Caco-2 (cell line): Measurements from ENCODE around the gene NRF1. TPM values are rescaled to one million over a fixed set of nuclear protein-coding genes. Genes with fewer than 3 reads are reported as not detected.

Source experiments
- BruUV-seq: library from RNA; stranded (reverse); fragments of 400-500 nt; replicated peaks from 2 replicates; lab custom pipeline; 2021; lab: Mats Ljungman, UMichigan
- CTCF ChIA-PET: fragments of 300-600 bp; sonication (Branson Sonifier 250); formaldehyde crosslinking; loops from one replicate; lab custom pipeline; 2022; ENCODE audit warnings: antibody characterized with exemption; lab: Charles Lee
- POLR2A ChIA-PET: fragments of 300-600 bp; sonication (Branson Sonifier 250); formaldehyde crosslinking; loops from one replicate; lab custom pipeline; 2022; ENCODE audit warnings: antibody characterized with exemption; lab: Charles Lee
- DNase-seq, 2 experiments: peaks; one replicate each; pipeline versions ENCODE4 v3.0.0 to v3.0.0-alpha.2; 2020 to 2022
- H3K27me3 ChIP-seq: replicated peaks from 2 replicates; pipeline ENCODE4 v1.6.0; 2011; ENCODE audit warnings: low read length; ENCODE audit not compliant: control insufficient read depth, insufficient read depth
- H3K36me3 ChIP-seq: 2 replicates; pipeline ENCODE4 v1.5.1; 2011; ENCODE audit warnings: low read length; ENCODE audit not compliant: control insufficient read depth, insufficient read depth
- H3K4me1 ChIP-seq: fragments of 250-450 bp; sonication (Bioruptor Pico); 2 replicates; pipeline ENCODE4 v1.5.1; 2020; ENCODE audit warnings: mild to moderate bottlenecking
- H3K4me3 ChIP-seq: 2 replicates; pipeline ENCODE4 v1.5.1; 2011; ENCODE audit warnings: low read depth, mild to moderate bottlenecking, control low read depth, low read length
- H3K9me3 ChIP-seq: fragments of 250-450 bp; sonication (Bioruptor Pico); 2 replicates; pipeline ENCODE4 v1.5.1; 2020; ENCODE audit warnings: mild to moderate bottlenecking, moderate library complexity
- H3K27ac Mint-ChIP-seq: one replicate; pipeline ENCODE4 v1.8.0; 2022; ENCODE audit warnings: mixed read lengths; ENCODE audit not compliant: unreplicated experiment
- H3K27me3 Mint-ChIP-seq: one replicate; pipeline ENCODE4 v1.8.0; 2022; ENCODE audit warnings: mixed read lengths; ENCODE audit not compliant: insufficient read depth, unreplicated experiment
- H3K36me3 Mint-ChIP-seq: one replicate; pipeline ENCODE4 v1.8.0; 2022; ENCODE audit warnings: mild to moderate bottlenecking, mixed read lengths; ENCODE audit not compliant: insufficient read depth, unreplicated experiment
- H3K4me1 Mint-ChIP-seq: one replicate; pipeline ENCODE4 v1.8.0; 2022; ENCODE audit warnings: low read depth, mixed read lengths; ENCODE audit not compliant: unreplicated experiment
- H3K4me3 Mint-ChIP-seq: one replicate; pipeline ENCODE4 v1.8.0; 2022; ENCODE audit warnings: mild to moderate bottlenecking, moderate library complexity, mixed read lengths; ENCODE audit not compliant: unreplicated experiment
- H3K9me3 Mint-ChIP-seq: one replicate; pipeline ENCODE4 v1.8.0; 2022; ENCODE audit warnings: mixed read lengths; ENCODE audit not compliant: unreplicated experiment
- intact Hi-C: fragments of 100-400 bp; cut with micrococcal nuclease; formaldehyde crosslinking; loops from one replicate; pipeline ENCODE4 v1.10.0; 2022; ENCODE audit not compliant: unreplicated experiment
- total RNA-seq: library from RNA; stranded (reverse); gene quantifications from 2 replicates; pipeline ENCODE4 v1.2.3, GENCODE V29; 2022
- TF ChIP-seq, protein P1 (sequence below), 2 experiments: fragments of 200-600 bp in 1 of 2; IDR thresholded peaks; 1 replicate in 1 of 2; 2 replicates in 1 of 2; pipeline versions ENCODE4 v1.5.1 to v1.8.0; 2011 to 2022; ENCODE audit warnings: antibody characterized with exemption in 1 of 2, control low read depth in 1 of 2, inconsistent platforms in 1 of 2, low read depth in 1 of 2, low read length in 1 of 2, mild to moderate bottlenecking in 1 of 2, moderate library complexity in 1 of 2; ENCODE audit not compliant: insufficient read depth in 1 of 2, severe bottlenecking in 1 of 2, unreplicated experiment in 1 of 2

NRF1 gene
- total RNA-seq, 1 experiment from 2014 or later = 22.5 TPM

DNA sequence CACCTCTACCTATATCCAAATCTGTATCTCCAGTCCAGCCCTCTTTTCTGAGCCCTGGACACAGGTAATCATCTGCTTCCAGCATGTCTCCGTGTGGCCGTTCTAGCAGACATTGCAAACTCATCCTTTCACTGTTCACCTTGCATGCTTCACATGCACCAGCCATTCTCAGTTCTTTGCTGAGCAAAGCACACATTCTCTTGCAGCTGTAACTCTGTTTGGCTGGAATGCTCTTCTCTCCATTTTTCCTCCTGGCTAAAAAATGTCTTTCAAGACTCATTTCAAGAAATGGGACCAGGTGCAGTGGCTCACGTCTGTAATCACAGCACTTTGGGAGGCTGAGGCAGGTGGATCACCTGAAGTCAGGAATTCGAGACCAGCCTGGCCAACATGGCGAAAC lies 40.3 kb upstream of the NRF1 start:
- Histone ChIP-seq H3K27me3 (no peaks in the 10 kb centered on the region), H3K9me3 (no peaks in the 10 kb centered on the region), H3K4me1 (peaks cover 7% of the 10 kb centered on the region; the same call in 1 of the 2 replicates), H3K4me3 (no peak overlapping the region), H3K36me3 (no peaks in the 10 kb centered on the region)
- H3K27me3 Mint-ChIP-seq = peaks cover 4% of the 10 kb centered on the region
- intact Hi-C loops = no loop called here
- POLR2A ChIA-PET = no interaction called here
- no peak overlapping the region for H3K4me3 Mint-ChIP-seq
- CTCF ChIA-PET = no interaction called here
- no peak for DNase-seq
- no TSS peak for BruUV-seq
- H3K36me3 Mint-ChIP-seq = peaks cover 4% of the 10 kb centered on the region
- TF ChIP-seq, protein P1, sequence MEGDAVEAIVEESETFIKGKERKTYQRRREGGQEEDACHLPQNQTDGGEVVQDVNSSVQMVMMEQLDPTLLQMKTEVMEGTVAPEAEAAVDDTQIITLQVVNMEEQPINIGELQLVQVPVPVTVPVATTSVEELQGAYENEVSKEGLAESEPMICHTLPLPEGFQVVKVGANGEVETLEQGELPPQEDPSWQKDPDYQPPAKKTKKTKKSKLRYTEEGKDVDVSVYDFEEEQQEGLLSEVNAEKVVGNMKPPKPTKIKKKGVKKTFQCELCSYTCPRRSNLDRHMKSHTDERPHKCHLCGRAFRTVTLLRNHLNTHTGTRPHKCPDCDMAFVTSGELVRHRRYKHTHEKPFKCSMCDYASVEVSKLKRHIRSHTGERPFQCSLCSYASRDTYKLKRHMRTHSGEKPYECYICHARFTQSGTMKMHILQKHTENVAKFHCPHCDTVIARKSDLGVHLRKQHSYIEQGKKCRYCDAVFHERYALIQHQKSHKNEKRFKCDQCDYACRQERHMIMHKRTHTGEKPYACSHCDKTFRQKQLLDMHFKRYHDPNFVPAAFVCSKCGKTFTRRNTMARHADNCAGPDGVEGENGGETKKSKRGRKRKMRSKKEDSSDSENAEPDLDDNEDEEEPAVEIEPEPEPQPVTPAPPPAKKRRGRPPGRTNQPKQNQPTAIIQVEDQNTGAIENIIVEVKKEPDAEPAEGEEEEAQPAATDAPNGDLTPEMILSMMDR (IDR thresholded peaks at IDR 0.05; ENCODE audit: insufficient read depth in 1 of 2, low read depth in 1 of 2, low read length in 1 of 2, severe bottlenecking in 1 of 2, unreplicated experiment in 1 of 2) = no peak
- no peak overlapping the region for H3K27ac Mint-ChIP-seq
- H3K9me3 Mint-ChIP-seq = peaks cover 16% of the 10 kb centered on the region
- no peaks in the 10 kb centered on the region for H3K4me1 Mint-ChIP-seq

DNA sequence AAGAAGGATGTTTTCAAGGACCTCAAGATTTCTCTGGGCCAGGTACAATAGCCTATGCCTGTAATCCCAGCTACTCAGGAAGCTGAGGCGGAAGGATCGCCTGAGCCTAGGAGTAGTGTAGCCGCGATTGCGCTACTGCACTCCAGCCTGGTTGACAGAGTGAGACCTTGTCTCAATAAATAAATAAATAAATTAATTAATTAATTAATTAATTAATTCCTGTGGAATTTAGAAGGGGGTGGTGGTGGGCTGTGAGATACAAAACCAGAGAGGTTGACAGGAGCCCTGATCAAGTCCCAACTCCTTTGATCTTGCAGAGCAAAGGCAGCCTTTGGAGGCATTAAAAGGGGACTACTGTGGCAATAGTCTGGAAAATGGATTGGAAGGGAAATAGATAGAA lies 39.3 kb upstream of the NRF1 start:
- ChIA-PET CTCF (no interaction called here), POLR2A (no interaction called here)
- DNase-seq = no peak
- no peak overlapping the region for H3K4me3 Mint-ChIP-seq
- BruUV-seq = no TSS peak
- peaks cover 2% of the 10 kb centered on the region for H3K27me3 Mint-ChIP-seq
- no peaks in the 10 kb centered on the region for H3K27me3 ChIP-seq
- peaks cover 7% of the 10 kb centered on the region; the same call in 1 of the 2 replicates for H3K4me1 ChIP-seq
- no peak overlapping the region for H3K27ac Mint-ChIP-seq
- H3K4me1 Mint-ChIP-seq = no peaks in the 10 kb centered on the region
- H3K9me3 ChIP-seq = no peaks in the 10 kb centered on the region
- H3K4me3 ChIP-seq = no peak overlapping the region
- intact Hi-C loops = no loop called here
- H3K36me3 Mint-ChIP-seq = peaks cover 4% of the 10 kb centered on the region
- TF ChIP-seq, protein P1 (IDR thresholded peaks at IDR 0.05; ENCODE audit: insufficient read depth in 1 of 2, low read depth in 1 of 2, low read length in 1 of 2, severe bottlenecking in 1 of 2, unreplicated experiment in 1 of 2) = no peak
- H3K36me3 ChIP-seq = no peaks in the 10 kb centered on the region
- peaks cover 15% of the 10 kb centered on the region for H3K9me3 Mint-ChIP-seq

DNA sequence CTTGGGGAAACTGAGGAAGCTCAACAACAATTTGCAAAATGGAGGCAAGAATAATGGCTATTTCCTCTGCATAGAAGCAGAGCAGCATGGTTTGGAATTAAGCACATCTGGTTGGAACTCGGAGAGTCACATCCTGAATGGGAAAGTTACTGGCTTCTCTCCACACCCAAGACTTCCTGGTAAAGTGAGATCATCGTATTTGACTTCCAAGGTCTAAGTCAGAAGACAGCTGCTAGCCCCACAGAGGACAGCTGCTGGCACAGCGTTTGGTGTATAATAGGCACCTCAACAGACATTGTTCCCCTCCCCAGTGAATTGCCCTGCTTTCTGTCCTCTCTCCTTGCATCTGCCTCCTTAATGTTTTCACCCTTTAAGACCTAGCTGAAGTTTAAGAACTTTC lies 37.0 kb upstream of the NRF1 start:
- no peak overlapping the region for H3K27ac Mint-ChIP-seq
- TF ChIP-seq, protein P1 (IDR thresholded peaks at IDR 0.05; ENCODE audit: insufficient read depth in 1 of 2, low read depth in 1 of 2, low read length in 1 of 2, severe bottlenecking in 1 of 2, unreplicated experiment in 1 of 2) = no peak
- no peak for DNase-seq
- no peaks in the 10 kb centered on the region for H3K4me1 Mint-ChIP-seq
- peaks cover 6% of the 10 kb centered on the region; the same call in 1 of the 2 replicates for H3K4me1 ChIP-seq
- H3K4me3 ChIP-seq = no peak overlapping the region
- intact Hi-C loops = no loop called here
- peaks cover 9% of the 10 kb centered on the region for H3K9me3 ChIP-seq
- POLR2A ChIA-PET = no interaction called here
- H3K36me3 Mint-ChIP-seq = peaks cover 4% of the 10 kb centered on the region
- CTCF ChIA-PET = no interaction called here
- no peaks in the 10 kb centered on the region for H3K27me3 Mint-ChIP-seq
- H3K27me3 ChIP-seq = no peaks in the 10 kb centered on the region
- no peak overlapping the region for H3K4me3 Mint-ChIP-seq
- no TSS peak for BruUV-seq
- peaks cover 11% of the 10 kb centered on the region for H3K9me3 Mint-ChIP-seq
- no peaks in the 10 kb centered on the region for H3K36me3 ChIP-seq
